HL-60 (cell line): ENCODE data around the gene PTTG1.

ENCODE experiments used
- CTCF ChIP-seq: IDR thresholded peaks from one replicate; pipeline ENCODE4 v1.5.1; 2011; ENCODE audit warnings: low read length, control low read depth, inconsistent platforms; ENCODE audit not compliant: insufficient read depth
- GABPA ChIP-seq: IDR thresholded peaks from 2 replicates; pipeline ENCODE4 v1.6.1; 2012; ENCODE audit warnings: low read depth
- POLR2AphosphoS5 ChIP-seq: IDR thresholded peaks from 2 replicates; pipeline ENCODE4 v1.6.1; 2012; ENCODE audit warnings: low read depth
- REST ChIP-seq: IDR thresholded peaks from 2 replicates; pipeline ENCODE4 v1.6.1; 2012; ENCODE audit warnings: low read depth; ENCODE audit not compliant: insufficient replicate concordance
- SPI1 ChIP-seq: IDR thresholded peaks from 2 replicates; pipeline ENCODE4 v1.6.1; 2012; ENCODE audit warnings: low read depth, mild to moderate bottlenecking, borderline replicate concordance

- TF ChIP-seq POLR2AphosphoS5 (no peak), CTCF (no peak), REST (no peak), GABPA (no peak), SPI1 (no peak)
These were observed 44.5 kb downstream of the PTTG1 start for GRCh38 chr5:160466116-160466515.
